ELF-1 (cell line): ENCODE results near the gene SGSM2.

Source experiments
- DNase-seq: peaks from one replicate; pipeline ENCODE4 v3.0.0-alpha.2; 2016; ENCODE audit warnings: low read depth, low spot score

Gene SGSM2

GRCh38 chr17:2420176-2420575 lies 82.9 kb downstream of the SGSM2 start:
- DNase-seq: no peak

DNA sequence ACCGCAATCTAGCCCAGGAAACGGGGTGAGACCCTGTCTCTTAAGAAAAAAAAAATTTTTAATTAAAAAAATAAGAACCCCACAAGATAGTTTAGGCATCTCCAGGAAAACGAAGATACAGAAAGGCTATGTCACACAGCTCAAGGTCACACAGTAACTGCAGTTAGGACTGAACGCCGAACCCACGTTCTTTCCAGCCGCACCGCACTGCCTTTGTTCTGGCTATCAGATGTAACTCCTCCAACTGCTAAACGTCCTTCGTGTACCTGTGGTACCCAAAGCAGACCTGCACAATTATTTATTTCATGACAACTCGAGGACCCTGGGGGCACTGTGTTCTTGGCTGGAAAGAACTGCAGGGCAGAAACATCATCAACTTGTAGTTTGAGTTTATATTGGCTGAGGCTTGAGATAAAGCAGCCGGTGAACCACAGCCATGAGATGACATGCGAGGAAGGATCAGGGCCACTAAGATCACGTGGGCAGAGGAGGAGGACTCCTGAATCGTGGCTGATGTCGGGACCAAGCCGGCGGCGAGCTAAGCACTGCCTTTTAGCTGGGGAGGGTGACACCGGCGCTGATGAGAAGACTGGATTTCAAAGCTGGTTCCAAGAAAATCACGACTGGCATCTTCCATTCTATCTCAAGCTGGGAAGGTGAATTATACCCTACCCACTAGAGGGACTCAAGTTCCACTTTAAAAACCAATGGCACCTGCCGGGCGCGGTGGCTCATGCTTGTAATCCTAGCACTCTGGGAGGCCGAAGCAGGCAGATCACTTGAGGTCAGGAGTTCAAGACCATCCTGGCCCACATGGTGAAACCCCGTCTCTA lies 84.2 kb downstream of the SGSM2 start:
- no peak for DNase-seq

GRCh38 chr17:2423271-2423670 lies 86.0 kb downstream of the SGSM2 start:
- DNase-seq: no peak

DNA sequence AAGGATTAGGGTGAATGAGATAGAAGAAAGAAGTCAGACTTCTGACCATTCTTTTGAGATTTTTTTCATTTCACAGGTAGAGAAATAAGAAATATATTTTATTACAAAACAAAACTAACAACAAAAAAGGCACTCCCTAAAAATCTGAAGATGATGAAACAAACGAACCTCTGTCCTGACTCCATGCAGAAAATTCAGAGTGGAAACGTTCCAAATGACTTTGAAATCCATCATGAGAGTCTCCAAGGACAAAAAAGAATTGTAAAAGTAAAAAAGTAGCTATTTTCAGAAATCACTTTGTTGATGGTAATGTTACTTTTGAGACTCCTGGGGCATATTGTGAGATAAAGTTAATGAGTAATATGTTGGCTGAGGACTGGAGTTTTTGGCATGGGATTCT lies 89.9 kb downstream of the SGSM2 start:
- no peak for DNase-seq

- no peak for DNase-seq
Observed at GRCh38 chr17:2427910-2428309, 90.6 kb downstream of the SGSM2 start.
